HCT116 (cell line): ENCODE measurements around the gene ATP13A2. TPM values are rescaled to one million over a fixed set of nuclear protein-coding genes. Genes with fewer than 3 reads are reported as not detected.

Source experiments
- ATAC-seq: fragments of 200-7000 bp; cut with Tn5 transposase; 2 replicates; pipeline ENCODE4 v1.9.1; 2020; ENCODE audit warnings: mild to moderate bottlenecking, moderate library complexity
- BruUV-seq: library from RNA; stranded (reverse); fragments of 400-500 nt; replicated peaks from 2 replicates; lab custom pipeline; 2021; lab: Mats Ljungman, UMichigan
- CTCF ChIA-PET: fragments of 300-600 bp; sonication (Branson Sonifier 250); formaldehyde crosslinking; loops from one replicate; lab custom pipeline; 2021; ENCODE audit warnings: antibody characterized with exemption; lab: Charles Lee
- POLR2A ChIA-PET: fragments of 300-600, 350-600 bp; sonication (Branson Sonifier 250); formaldehyde crosslinking; loops from one replicate; lab custom pipeline; 2021; ENCODE audit warnings: antibody characterized with exemption; lab: Charles Lee
- RAD21 ChIA-PET, 2 experiments: fragments of 300-600 bp; sonication (Branson Sonifier 250); formaldehyde crosslinking; loops; one replicate each; lab custom pipeline; 2023; ENCODE audit warnings: low total read pairs in 2 of 2; ENCODE audit not compliant: uncharacterized antibody in 2 of 2, unreplicated experiment in 2 of 2, low non-redundant PET in 1 of 2; lab: Charles Lee
- DNase-seq: peaks from one replicate; pipeline ENCODE4 v3.0.0-alpha.2; 2010; ENCODE audit warnings: low read depth, low spot score
- H2AFZ ChIP-seq: fragments of 200-600 bp; shearing (Covaris generic), sonication (generic); 2 replicates; pipeline ENCODE4 v1.6.1; 2017; ENCODE audit warnings: low read depth, mixed run types, mixed read lengths, antibody characterized with exemption, low read length; ENCODE audit not compliant: poor library complexity, severe bottlenecking
- H3K27ac ChIP-seq: 2 replicates; pipeline ENCODE4 v1.5.1; 2012; ENCODE audit warnings: low read depth, low read length
- H3K27me3 ChIP-seq: fragments of 200-600 bp; sonication (generic); 2 replicates; pipeline ENCODE4 v1.6.1; 2016; ENCODE audit warnings: mixed run types, low read length, mixed read lengths; ENCODE audit not compliant: insufficient read depth
- H3K36me3 ChIP-seq, 2 experiments: fragments of 200-500 bp in 1 of 2; fragments of 200-600 bp in 1 of 2; sonication (Bioruptor generic) in 1 of 2; sonication (generic) in 1 of 2; 2 replicates each; pipeline versions ENCODE4 v1.5.1 to v1.6.1; 2014 to 2016; ENCODE audit warnings: low read length in 2 of 2, inconsistent platforms in 1 of 2, mixed read lengths in 1 of 2, mixed run types in 1 of 2; ENCODE audit not compliant: insufficient read depth in 2 of 2, control insufficient read depth in 1 of 2
- H3K4me1 ChIP-seq, 2 experiments: fragments of 200-600 bp in 1 of 2; sonication (generic) in 1 of 2; 2 replicates each; pipeline versions ENCODE4 v1.5.1 to v1.6.1; 2012 to 2017; ENCODE audit warnings: low read length in 2 of 2, inconsistent platforms in 1 of 2, mild to moderate bottlenecking in 1 of 2, mixed read lengths in 1 of 2, mixed run types in 1 of 2, moderate library complexity in 1 of 2; ENCODE audit not compliant: insufficient read depth in 2 of 2, control insufficient read depth in 1 of 2
- H3K4me2 ChIP-seq: fragments of 200-600 bp; sonication (generic); 2 replicates; pipeline ENCODE4 v1.6.1; 2017; ENCODE audit warnings: mixed run types, low read length, mixed read lengths
- H3K4me3 ChIP-seq, 2 experiments: fragments of 200-600 bp in 1 of 2; sonication (generic) in 1 of 2; replicated peaks in 1 of 2; 2 replicates each; pipeline ENCODE4 v1.5.1; 2011 to 2016; ENCODE audit warnings: low read length in 2 of 2, control low read depth in 1 of 2, low read depth in 1 of 2, mild to moderate bottlenecking in 1 of 2, mixed read lengths in 1 of 2, mixed run types in 1 of 2
- H3K79me2 ChIP-seq: fragments of 200-600 bp; sonication (generic); 2 replicates; pipeline ENCODE4 v1.6.1; 2017; ENCODE audit warnings: mild to moderate bottlenecking, mixed run types, low read length, moderate library complexity, mixed read lengths; ENCODE audit not compliant: insufficient read depth
- H3K9ac ChIP-seq: fragments of 200-600 bp; sonication (generic); 2 replicates; pipeline ENCODE4 v1.6.1; 2016; ENCODE audit warnings: low read length, mixed read lengths
- H3K9me2 ChIP-seq: fragments of 200-600 bp; sonication (generic), shearing (Covaris generic); 2 replicates; pipeline ENCODE4 v1.6.1; 2017; ENCODE audit warnings: mixed run types, mild to moderate bottlenecking, moderate library complexity; ENCODE audit not compliant: insufficient read depth
- H3K9me3 ChIP-seq, 2 experiments: fragments of 200-500 bp in 1 of 2; fragments of 200-600 bp in 1 of 2; sonication (Bioruptor generic) in 1 of 2; sonication (generic) in 1 of 2; 2 replicates each; pipeline ENCODE4 v1.6.1; 2014 to 2017; ENCODE audit warnings: low read length in 2 of 2, mixed read lengths in 2 of 2, inconsistent platforms in 1 of 2, low read depth in 1 of 2, mild to moderate bottlenecking in 1 of 2, mixed run types in 1 of 2, moderate library complexity in 1 of 2; ENCODE audit not compliant: control insufficient read depth in 1 of 2, insufficient read depth in 1 of 2
- H4K20me1 ChIP-seq: fragments of 200-600 bp; sonication (generic), shearing (Covaris generic); 2 replicates; pipeline ENCODE4 v1.6.1; 2017; ENCODE audit warnings: mixed run types, mild to moderate bottlenecking, moderate library complexity; ENCODE audit not compliant: insufficient read depth
- ATF3 ChIP-seq: IDR thresholded peaks from 2 replicates; pipeline ENCODE4 v1.6.1; 2012
- CEBPB ChIP-seq: IDR thresholded peaks from 2 replicates; pipeline ENCODE4 v1.6.1; 2012; ENCODE audit warnings: low read depth
- CTCF ChIP-seq, 3 experiments: fragments of 200-600 bp in 1 of 3; sonication (generic) in 1 of 3; IDR thresholded peaks in 2 of 3; conservative IDR thresholded peaks in 1 of 3; 2 replicates each; pipeline ENCODE4 v1.5.1; 2012 to 2017; ENCODE audit warnings: low read depth in 2 of 3, low read length in 2 of 3, antibody characterized with exemption in 1 of 3, borderline replicate concordance in 1 of 3, control low read depth in 1 of 3, mild to moderate bottlenecking in 1 of 3, mixed read lengths in 1 of 3, mixed run types in 1 of 3, moderate library complexity in 1 of 3; ENCODE audit not compliant: insufficient read depth in 1 of 3
- EGR1 ChIP-seq: IDR thresholded peaks from 2 replicates; pipeline ENCODE4 v1.6.1; 2012; ENCODE audit warnings: low read depth
- ELF1 ChIP-seq: IDR thresholded peaks from 2 replicates; pipeline ENCODE4 v1.6.1; 2012; ENCODE audit warnings: low read depth, borderline replicate concordance
- EZH2 ChIP-seq: fragments of 200-600 bp; sonication (generic); IDR thresholded peaks from 2 replicates; pipeline ENCODE4 v1.6.1; 2017; ENCODE audit warnings: antibody characterized with exemption, mixed run types
- JUND ChIP-seq: IDR thresholded peaks from 2 replicates; pipeline ENCODE4 v1.6.1; 2012
- MAX ChIP-seq: IDR thresholded peaks from 2 replicates; pipeline ENCODE4 v1.6.1; 2012
- POLR2A ChIP-seq: IDR thresholded peaks from 2 replicates; pipeline ENCODE4 v1.7.0; 2011; ENCODE audit warnings: borderline replicate concordance; ENCODE audit not compliant: insufficient read depth, insufficient read length; ENCODE audit errors: extremely low read depth
- POLR2AphosphoS5 ChIP-seq: IDR thresholded peaks from 2 replicates; pipeline ENCODE4 v1.6.1; 2011; ENCODE audit warnings: mild to moderate bottlenecking, low read depth, low read length, moderate library complexity
- RAD21 ChIP-seq: IDR thresholded peaks from 2 replicates; pipeline ENCODE4 v1.6.1; 2012; ENCODE audit warnings: low read depth, mild to moderate bottlenecking
- REST ChIP-seq: IDR thresholded peaks from 2 replicates; pipeline ENCODE4 v1.6.1; 2012; ENCODE audit warnings: low read depth
- SP1 ChIP-seq: IDR thresholded peaks from 2 replicates; pipeline ENCODE4 v1.6.1; 2012; ENCODE audit warnings: low read depth
- SRF ChIP-seq: IDR thresholded peaks from 2 replicates; pipeline ENCODE4 v1.6.1; 2012; ENCODE audit warnings: low read depth
- TCF7L2 ChIP-seq: IDR thresholded peaks from 2 replicates; pipeline ENCODE4 v1.7.0; 2011; ENCODE audit warnings: borderline replicate concordance, inconsistent platforms; ENCODE audit not compliant: insufficient read depth, insufficient read length; ENCODE audit errors: extremely low read depth
- ZBTB33 ChIP-seq: IDR thresholded peaks from 2 replicates; pipeline ENCODE4 v1.6.1; 2011; ENCODE audit warnings: mild to moderate bottlenecking, low read length, moderate library complexity; ENCODE audit not compliant: insufficient replicate concordance; ENCODE audit errors: extremely low read depth
- ZFX ChIP-seq: fragments of 450-650 bp; IDR thresholded peaks from 2 replicates; pipeline ENCODE4 v1.6.1; 2017
- intact Hi-C: fragments of 100-400 bp; cut with micrococcal nuclease; formaldehyde crosslinking; loops from 2 replicates; pipeline ENCODE4 v1.10.0; 2022
- total RNA-seq: library from RNA; stranded (reverse); gene quantifications from one replicate; pipeline ENCODE4 v1.2.1, GENCODE V29; 2021; ENCODE audit not compliant: unreplicated experiment

The ATP13A2 gene
- total RNA-seq, 1 experiment from 2014 or later, result 60.5 TPM

GRCh38 chr1:16993521-16994038 lies 18.1 kb downstream of the ATP13A2 start:
- H3K4me3 ChIP-seq, result no peak overlapping the region
- no peaks in the 10 kb centered on the region for H4K20me1 ChIP-seq
- ChIA-PET CTCF (no interaction called here), POLR2A (no interaction called here), RAD21 (no interaction called here)
- no peaks in the 10 kb centered on the region for H3K9me3 ChIP-seq
- DNase-seq, result no peak
- H3K9ac ChIP-seq, result no peak overlapping the region
- no peak for ATAC-seq
- H3K4me2 ChIP-seq, result no peak overlapping the region
- H3K27me3 ChIP-seq, result no peaks in the 10 kb centered on the region
- peaks cover 0 to 3% of the 10 kb centered on the region in 2 experiments; a peak in 2 of 4 replicates for H3K36me3 ChIP-seq
- intact Hi-C loops, result no loop called here
- no TSS peak for BruUV-seq
- H3K79me2 ChIP-seq, result no peaks in the 10 kb centered on the region
- no peaks in the 10 kb centered on the region for H3K9me2 ChIP-seq
- no peaks in the 10 kb centered on the region for H3K4me1 ChIP-seq
- H2AFZ ChIP-seq, result no peak overlapping the region
- H3K27ac ChIP-seq, result no peak overlapping the region
- TF ChIP-seq MAX (no peak), SRF (no peak), EGR1 (no peak), CTCF (IDR thresholded peaks at IDR 0.05 in 2 of 3, conservative IDR thresholded peaks at IDR 0.05 in 1 of 3; ENCODE audit: borderline replicate concordance in 1 of 3, insufficient read depth in 1 of 3, low read depth in 2 of 3, low read length in 2 of 3) (no peak), SP1 (no peak), CEBPB (no peak), REST (no peak), POLR2AphosphoS5 (no peak), ELF1 (no peak), POLR2A (no peak), ZBTB33 (no peak), EZH2 (no peak), ATF3 (no peak), RAD21 (no peak), JUND (no peak), TCF7L2 (no peak), ZFX (no peak)
